ENCODE measurements around the gene SLC35F3. TPM values are rescaled to one million over a fixed set of nuclear protein-coding genes. Genes with fewer than 3 reads are reported as not detected.

Gene SLC35F3
- polyA plus RNA-seq, 1 donor (not counting 4 experiments of a cell fraction or from before 2014, with no cell fraction given) = 13.8 TPM

DNA sequence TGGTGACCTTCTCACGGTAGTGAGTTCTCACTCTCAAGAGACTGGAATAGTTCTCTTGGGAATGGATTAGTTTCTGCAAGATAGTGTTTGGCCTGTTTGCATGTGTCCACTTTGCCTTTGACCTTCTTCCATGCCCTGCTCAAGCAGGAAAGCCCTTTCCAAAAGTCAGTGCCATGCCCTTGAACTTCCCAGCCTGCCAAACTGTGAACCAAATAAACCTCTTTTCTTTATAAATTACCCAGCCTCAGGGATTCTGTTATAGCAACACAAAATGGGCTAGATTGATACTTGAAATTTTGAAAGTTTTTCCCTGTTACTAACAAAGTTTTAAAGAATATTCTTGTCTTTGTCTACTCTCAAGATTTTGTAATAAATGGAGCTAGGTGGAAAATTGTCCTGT lies 139.6 kb downstream of the SLC35F3 start:
- TF ChIP-seq, protein P1, sequence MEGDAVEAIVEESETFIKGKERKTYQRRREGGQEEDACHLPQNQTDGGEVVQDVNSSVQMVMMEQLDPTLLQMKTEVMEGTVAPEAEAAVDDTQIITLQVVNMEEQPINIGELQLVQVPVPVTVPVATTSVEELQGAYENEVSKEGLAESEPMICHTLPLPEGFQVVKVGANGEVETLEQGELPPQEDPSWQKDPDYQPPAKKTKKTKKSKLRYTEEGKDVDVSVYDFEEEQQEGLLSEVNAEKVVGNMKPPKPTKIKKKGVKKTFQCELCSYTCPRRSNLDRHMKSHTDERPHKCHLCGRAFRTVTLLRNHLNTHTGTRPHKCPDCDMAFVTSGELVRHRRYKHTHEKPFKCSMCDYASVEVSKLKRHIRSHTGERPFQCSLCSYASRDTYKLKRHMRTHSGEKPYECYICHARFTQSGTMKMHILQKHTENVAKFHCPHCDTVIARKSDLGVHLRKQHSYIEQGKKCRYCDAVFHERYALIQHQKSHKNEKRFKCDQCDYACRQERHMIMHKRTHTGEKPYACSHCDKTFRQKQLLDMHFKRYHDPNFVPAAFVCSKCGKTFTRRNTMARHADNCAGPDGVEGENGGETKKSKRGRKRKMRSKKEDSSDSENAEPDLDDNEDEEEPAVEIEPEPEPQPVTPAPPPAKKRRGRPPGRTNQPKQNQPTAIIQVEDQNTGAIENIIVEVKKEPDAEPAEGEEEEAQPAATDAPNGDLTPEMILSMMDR (optimal IDR thresholded peaks at IDR 0.05 in 1 of 3, IDR thresholded peaks at IDR 0.05 in 1 of 3, conservative IDR thresholded peaks at IDR 0.05 in 1 of 3; ENCODE audit: extremely low read depth in 1 of 3, insufficient read depth in 2 of 3, low read length in 3 of 3) = no peak
- no peak for TF ChIP-seq EZH2 (IDR thresholded peaks at IDR 0.05; ENCODE audit: low read length)
- no peak for FAIRE-seq
- H3K4me3 ChIP-seq (ENCODE audit: control insufficient read depth in 2 of 3, extremely low read depth in 1 of 3, insufficient read depth in 2 of 3, low read depth in 1 of 3, low read length in 3 of 3) = no peak overlapping the region
- no peak for DNase-seq (ENCODE audit: low read depth, low spot score)
- no peak overlapping the region for H3K27ac ChIP-seq (ENCODE audit: control insufficient read depth, insufficient read depth, low read length)
- no peak overlapping the region for H3K9ac ChIP-seq (ENCODE audit: control insufficient read depth, extremely low read depth, insufficient read depth, low read length)
- H3K9me1 ChIP-seq (ENCODE audit: control insufficient read depth, extremely low read depth, insufficient read depth, low read length) = no peaks in the 10 kb centered on the region
- no peak overlapping the region for H3K4me2 ChIP-seq (ENCODE audit: control insufficient read depth, extremely low read depth, insufficient read depth, low read depth, low read length)
- H2AFZ ChIP-seq (ENCODE audit: control insufficient read depth, low read length) = no peak overlapping the region
- peaks cover under 1% of the 10 kb centered on the region for H3K9me3 ChIP-seq (ENCODE audit: control insufficient read depth, low read depth, low read length)
- H3K79me2 ChIP-seq (ENCODE audit: control insufficient read depth, insufficient read depth, low read length) = peaks cover 12% of the 10 kb centered on the region
- H3K36me3 ChIP-seq (ENCODE audit: control insufficient read depth in 2 of 2, extremely low read depth in 1 of 2, insufficient read depth in 2 of 2, low read length in 2 of 2) = no peaks in the 10 kb centered on the region
- no peaks in the 10 kb centered on the region for H4K20me1 ChIP-seq (ENCODE audit: control insufficient read depth, extremely low read depth, insufficient read depth, low read length)
- H3K4me1 ChIP-seq (ENCODE audit: control insufficient read depth, extremely low read depth, insufficient read depth, low read length) = peaks cover 16% of the 10 kb centered on the region
- H3K27me3 ChIP-seq (ENCODE audit: control insufficient read depth, extremely low read depth, insufficient read depth, low read length) = no peaks in the 10 kb centered on the region
- dilution Hi-C loops (cut with MboI; ENCODE audit: extremely low pct_ligation_motif_present, low sequenced_read_pairs) = no loop called here

- Histone ChIP-seq H3K9ac (ENCODE audit: control insufficient read depth, extremely low read depth, insufficient read depth, low read length) (no peak overlapping the region), H2AFZ (ENCODE audit: control insufficient read depth, low read length) (no peak overlapping the region), H3K79me2 (ENCODE audit: control insufficient read depth, insufficient read depth, low read length) (peaks cover 10% of the 10 kb centered on the region), H3K27ac (ENCODE audit: control insufficient read depth, insufficient read depth, low read length) (no peak overlapping the region), H4K20me1 (ENCODE audit: control insufficient read depth, extremely low read depth, insufficient read depth, low read length) (no peaks in the 10 kb centered on the region), H3K4me1 (ENCODE audit: control insufficient read depth, extremely low read depth, insufficient read depth, low read length) (no peaks in the 10 kb centered on the region), H3K4me3 (ENCODE audit: control insufficient read depth in 2 of 3, extremely low read depth in 1 of 3, insufficient read depth in 2 of 3, low read depth in 1 of 3, low read length in 3 of 3) (no peak overlapping the region), H3K36me3 (ENCODE audit: control insufficient read depth in 2 of 2, extremely low read depth in 1 of 2, insufficient read depth in 2 of 2, low read length in 2 of 2) (no peaks in the 10 kb centered on the region), H3K4me2 (ENCODE audit: control insufficient read depth, extremely low read depth, insufficient read depth, low read depth, low read length) (no peak overlapping the region), H3K27me3 (ENCODE audit: control insufficient read depth, extremely low read depth, insufficient read depth, low read length) (no peaks in the 10 kb centered on the region), H3K9me1 (ENCODE audit: control insufficient read depth, extremely low read depth, insufficient read depth, low read length) (no peaks in the 10 kb centered on the region), H3K9me3 (ENCODE audit: control insufficient read depth, low read depth, low read length) (peaks cover 3% of the 10 kb centered on the region)
- FAIRE-seq (no peak), DNase-seq (ENCODE audit: low read depth, low spot score) (no peak)
- TF ChIP-seq, protein P1 (optimal IDR thresholded peaks at IDR 0.05 in 1 of 3, IDR thresholded peaks at IDR 0.05 in 1 of 3, conservative IDR thresholded peaks at IDR 0.05 in 1 of 3; ENCODE audit: extremely low read depth in 1 of 3, insufficient read depth in 2 of 3, low read length in 3 of 3) = no peak
- no peak for TF ChIP-seq EZH2 (IDR thresholded peaks at IDR 0.05; ENCODE audit: low read length)
- dilution Hi-C loops (cut with MboI; ENCODE audit: extremely low pct_ligation_motif_present, low sequenced_read_pairs) = no loop called here
Measured at GRCh38 chr1:234047123-234047522, 142.6 kb downstream of the SLC35F3 start.
